Measurements from ENCODE around the gene TINCR. TPM values are rescaled to one million over a fixed set of nuclear protein-coding genes. Genes with fewer than 3 reads are reported as not detected.

The TINCR gene
- total RNA-seq, 1 experiment from 2014 or later: not detected

DNA sequence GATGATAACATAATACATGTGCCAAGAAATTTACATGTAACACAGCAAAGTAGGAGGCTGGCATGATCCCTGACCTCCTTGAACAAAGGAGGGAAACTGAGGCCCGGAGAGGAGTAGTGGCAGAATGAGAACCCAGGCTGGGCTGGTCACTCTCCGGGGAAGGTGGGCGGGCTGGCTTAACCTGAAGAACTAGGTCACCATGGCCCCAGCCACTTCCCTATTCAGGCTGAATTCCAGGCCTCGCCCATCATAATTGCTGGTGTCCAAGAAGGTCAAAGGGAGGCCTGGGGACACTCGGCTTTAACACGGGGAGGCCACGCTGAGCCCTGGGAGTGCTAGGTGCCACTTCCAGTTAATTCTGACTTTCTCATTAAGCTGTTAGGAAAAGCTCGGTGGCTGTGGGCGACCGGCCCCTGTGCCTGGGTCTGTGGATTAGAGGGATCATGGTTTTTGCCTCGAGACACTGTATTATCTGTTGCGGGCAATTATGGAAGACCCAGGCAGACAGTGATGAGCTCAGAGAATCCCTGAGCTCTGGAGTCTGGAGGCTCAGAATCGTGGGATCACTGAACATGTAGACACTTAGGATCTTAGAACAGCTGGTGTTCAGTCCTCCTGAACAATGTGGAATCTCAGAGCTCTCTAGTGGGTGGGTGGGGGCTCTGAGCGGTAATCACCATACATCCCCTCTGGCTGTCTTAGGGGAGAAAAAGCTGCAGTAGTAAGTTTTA lies 5.0 kb upstream of the TINCR start:
- H3K9me2 ChIP-seq (replicated peaks; ENCODE audit: insufficient read depth, low read length): no peaks in the 10 kb centered on the region

GRCh38 chr19:5571777-5572176 lies 4.0 kb upstream of the TINCR start:
- Histone ChIP-seq H2AFZ (ENCODE audit: low read length) (no peak overlapping the region), H3K4me3 (ENCODE audit: low read length) (no peak overlapping the region), H3K9me2 (replicated peaks; ENCODE audit: insufficient read depth, low read length) (no peaks in the 10 kb centered on the region), H3K4me2 (ENCODE audit: low read depth, low read length, poor library complexity, severe bottlenecking) (no peak overlapping the region), H3K27ac (ENCODE audit: low read length) (no peak overlapping the region), H3K4me1 (ENCODE audit: low read length) (no peaks in the 10 kb centered on the region), H3K9ac (ENCODE audit: low read length) (no peak overlapping the region), H3K9me3 (ENCODE audit: low read length) (no peaks in the 10 kb centered on the region; the same call in 1 of the 2 replicates), H3K27me3 (ENCODE audit: low read length) (no peaks in the 10 kb centered on the region), H3K79me2 (ENCODE audit: low read length) (no peaks in the 10 kb centered on the region), H3K36me3 (ENCODE audit: insufficient read depth, low read length) (no peaks in the 10 kb centered on the region), H4K20me1 (ENCODE audit: insufficient read depth, low read depth, low read length) (no peaks in the 10 kb centered on the region)
- no peak for DNase-seq

More for the DNA sequence above, 5.0 kb upstream of the TINCR start:
- no peak overlapping the region for H3K9ac ChIP-seq (ENCODE audit: low read length)
- H4K20me1 ChIP-seq (ENCODE audit: insufficient read depth, low read depth, low read length): no peaks in the 10 kb centered on the region
- no peak overlapping the region for H3K27ac ChIP-seq (ENCODE audit: low read length)
- H3K79me2 ChIP-seq (ENCODE audit: low read length): no peaks in the 10 kb centered on the region
- H3K27me3 ChIP-seq (ENCODE audit: low read length): no peaks in the 10 kb centered on the region
- no peak overlapping the region for H3K4me3 ChIP-seq (ENCODE audit: low read length)
- H3K4me2 ChIP-seq (ENCODE audit: low read depth, low read length, poor library complexity, severe bottlenecking): no peak overlapping the region
- DNase-seq: no peak
- no peaks in the 10 kb centered on the region; the same call in 1 of the 2 replicates for H3K9me3 ChIP-seq (ENCODE audit: low read length)
- H2AFZ ChIP-seq (ENCODE audit: low read length): no peak overlapping the region
- H3K4me1 ChIP-seq (ENCODE audit: low read length): no peaks in the 10 kb centered on the region
- H3K36me3 ChIP-seq (ENCODE audit: insufficient read depth, low read length): no peaks in the 10 kb centered on the region

GRCh38 chr19:5567970-5568407 lies 236 bp upstream of the TINCR start:
- Histone ChIP-seq H3K27ac (ENCODE audit: low read length) (no peak overlapping the region), H3K27me3 (ENCODE audit: low read length) (no peaks in the 10 kb centered on the region), H3K4me2 (ENCODE audit: low read depth, low read length, poor library complexity, severe bottlenecking) (no peak overlapping the region)

GRCh38 chr19:5564930-5565329 lies 2.8 kb downstream of the TINCR start:
- Histone ChIP-seq H2AFZ (ENCODE audit: low read length) (no peak overlapping the region), H3K9me3 (ENCODE audit: low read length) (peaks cover 6% of the 10 kb centered on the region), H3K79me2 (ENCODE audit: low read length) (no peaks in the 10 kb centered on the region), H3K4me3 (ENCODE audit: low read length) (no peak overlapping the region), H3K36me3 (ENCODE audit: insufficient read depth, low read length) (no peaks in the 10 kb centered on the region), H3K9me2 (replicated peaks; ENCODE audit: insufficient read depth, low read length) (no peaks in the 10 kb centered on the region), H3K4me2 (ENCODE audit: low read depth, low read length, poor library complexity, severe bottlenecking) (no peak overlapping the region), H3K4me1 (ENCODE audit: low read length) (no peaks in the 10 kb centered on the region), H3K27ac (ENCODE audit: low read length) (no peak overlapping the region), H3K27me3 (ENCODE audit: low read length) (no peaks in the 10 kb centered on the region), H4K20me1 (ENCODE audit: insufficient read depth, low read depth, low read length) (no peaks in the 10 kb centered on the region), H3K9ac (ENCODE audit: low read length) (no peak overlapping the region)
- peak; percentile 37 for DNase-seq

More at GRCh38 chr19:5567970-5568407, 236 bp upstream of the TINCR start:
- Histone ChIP-seq H3K9me2 (replicated peaks; ENCODE audit: insufficient read depth, low read length) (no peaks in the 10 kb centered on the region), H3K9ac (ENCODE audit: low read length) (no peak overlapping the region), H3K4me1 (ENCODE audit: low read length) (no peaks in the 10 kb centered on the region), H3K79me2 (ENCODE audit: low read length) (no peaks in the 10 kb centered on the region), H3K36me3 (ENCODE audit: insufficient read depth, low read length) (no peaks in the 10 kb centered on the region), H3K9me3 (ENCODE audit: low read length) (no peaks in the 10 kb centered on the region; the same call in 1 of the 2 replicates), H3K4me3 (ENCODE audit: low read length) (no peak overlapping the region), H4K20me1 (ENCODE audit: insufficient read depth, low read depth, low read length) (no peaks in the 10 kb centered on the region), H2AFZ (ENCODE audit: low read length) (no peak overlapping the region)
- peak; percentile 26 for DNase-seq

GRCh38 chr19:5563935-5564612 lies 3.7 kb downstream of the TINCR start:
- H3K4me1 ChIP-seq (ENCODE audit: low read length): no peaks in the 10 kb centered on the region
- H4K20me1 ChIP-seq (ENCODE audit: insufficient read depth, low read depth, low read length): no peaks in the 10 kb centered on the region
- no peaks in the 10 kb centered on the region for H3K9me2 ChIP-seq (replicated peaks; ENCODE audit: insufficient read depth, low read length)
- peaks cover 6% of the 10 kb centered on the region for H3K9me3 ChIP-seq (ENCODE audit: low read length)
- no peak overlapping the region for H3K4me2 ChIP-seq (ENCODE audit: low read depth, low read length, poor library complexity, severe bottlenecking)
- no peak overlapping the region for H3K4me3 ChIP-seq (ENCODE audit: low read length)
- no peaks in the 10 kb centered on the region for H3K36me3 ChIP-seq (ENCODE audit: insufficient read depth, low read length)
- DNase-seq: peak; percentile 39
- no peak overlapping the region for H3K9ac ChIP-seq (ENCODE audit: low read length)
- no peak overlapping the region for H3K27ac ChIP-seq (ENCODE audit: low read length)
- no peak overlapping the region for H2AFZ ChIP-seq (ENCODE audit: low read length)
- no peaks in the 10 kb centered on the region for H3K79me2 ChIP-seq (ENCODE audit: low read length)
- H3K27me3 ChIP-seq (ENCODE audit: low read length): no peaks in the 10 kb centered on the region

DNA sequence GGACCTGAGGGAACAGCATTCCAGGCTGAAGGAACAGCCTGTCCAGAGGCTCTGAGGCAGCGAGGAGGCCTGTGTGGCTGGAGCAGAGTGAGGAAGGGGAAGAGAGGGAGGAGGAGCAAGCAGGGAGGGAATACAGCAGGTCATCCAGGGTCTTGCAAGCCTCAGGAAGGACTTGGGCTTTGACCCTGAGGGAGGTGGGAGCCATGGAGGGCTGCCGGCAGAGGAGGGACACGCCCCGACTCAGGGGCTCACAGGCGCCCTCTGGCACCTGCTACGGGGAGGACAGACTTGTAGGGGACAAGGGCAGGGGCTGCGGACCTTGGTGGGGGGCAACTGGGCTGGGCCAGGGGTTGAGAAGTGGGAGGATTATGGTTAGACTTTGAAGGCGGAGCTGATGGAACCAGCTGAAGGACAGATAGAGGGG lies 4.7 kb downstream of the TINCR start:
- Histone ChIP-seq H3K4me2 (ENCODE audit: low read depth, low read length, poor library complexity, severe bottlenecking) (no peak overlapping the region), H3K9me2 (replicated peaks; ENCODE audit: insufficient read depth, low read length) (no peaks in the 10 kb centered on the region), H3K9ac (ENCODE audit: low read length) (no peak overlapping the region), H4K20me1 (ENCODE audit: insufficient read depth, low read depth, low read length) (no peaks in the 10 kb centered on the region), H3K9me3 (ENCODE audit: low read length) (peaks cover 6% of the 10 kb centered on the region), H3K4me1 (ENCODE audit: low read length) (no peaks in the 10 kb centered on the region), H2AFZ (ENCODE audit: low read length) (no peak overlapping the region), H3K79me2 (ENCODE audit: low read length) (no peaks in the 10 kb centered on the region), H3K4me3 (ENCODE audit: low read length) (no peak overlapping the region), H3K36me3 (ENCODE audit: insufficient read depth, low read length) (no peaks in the 10 kb centered on the region), H3K27ac (ENCODE audit: low read length) (no peak overlapping the region), H3K27me3 (ENCODE audit: low read length) (no peaks in the 10 kb centered on the region)
- DNase-seq: peak; percentile 28

GRCh38 chr19:5562280-5562679 lies 5.5 kb downstream of the TINCR start:
- Histone ChIP-seq H3K36me3 (ENCODE audit: insufficient read depth, low read length) (no peaks in the 10 kb centered on the region), H3K27ac (ENCODE audit: low read length) (no peak overlapping the region), H3K4me1 (ENCODE audit: low read length) (no peaks in the 10 kb centered on the region), H3K9me2 (replicated peaks; ENCODE audit: insufficient read depth, low read length) (no peaks in the 10 kb centered on the region), H3K27me3 (ENCODE audit: low read length) (no peaks in the 10 kb centered on the region), H3K9ac (ENCODE audit: low read length) (no peak overlapping the region), H4K20me1 (ENCODE audit: insufficient read depth, low read depth, low read length) (no peaks in the 10 kb centered on the region), H3K9me3 (ENCODE audit: low read length) (peaks cover 6% of the 10 kb centered on the region), H3K79me2 (ENCODE audit: low read length) (no peaks in the 10 kb centered on the region), H3K4me3 (ENCODE audit: low read length) (no peak overlapping the region), H3K4me2 (ENCODE audit: low read depth, low read length, poor library complexity, severe bottlenecking) (no peak overlapping the region), H2AFZ (ENCODE audit: low read length) (no peak overlapping the region)
- DNase-seq: no peak

DNA sequence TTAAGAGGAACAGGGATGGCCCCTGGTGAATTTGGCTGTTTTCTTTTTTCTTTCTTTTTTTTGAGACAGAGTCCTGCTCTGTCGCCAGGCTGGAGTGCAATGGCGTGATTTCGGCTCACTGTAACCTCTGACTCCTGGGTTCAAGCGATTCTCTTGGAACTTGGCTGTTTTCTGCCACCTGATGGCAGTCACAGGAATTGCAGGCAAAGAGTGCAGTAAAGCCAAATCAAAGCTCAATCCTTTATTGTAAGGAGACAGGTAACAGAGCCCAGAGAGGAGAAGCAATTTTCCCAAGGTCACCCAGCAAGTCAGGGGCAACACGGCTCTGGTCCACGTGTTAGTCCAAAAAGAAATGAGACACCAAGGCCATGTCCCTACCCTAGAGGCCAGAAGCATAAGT lies 6.2 kb downstream of the TINCR start:
- no peak overlapping the region for H3K4me2 ChIP-seq (ENCODE audit: low read depth, low read length, poor library complexity, severe bottlenecking)
- H3K9me3 ChIP-seq (ENCODE audit: low read length): peaks cover 6% of the 10 kb centered on the region
- peak; percentile 59 for DNase-seq
- no peaks in the 10 kb centered on the region for H3K79me2 ChIP-seq (ENCODE audit: low read length)
- H3K9ac ChIP-seq (ENCODE audit: low read length): no peak overlapping the region
- H3K4me3 ChIP-seq (ENCODE audit: low read length): no peak overlapping the region
- no peaks in the 10 kb centered on the region for H4K20me1 ChIP-seq (ENCODE audit: insufficient read depth, low read depth, low read length)
- no peaks in the 10 kb centered on the region for H3K9me2 ChIP-seq (replicated peaks; ENCODE audit: insufficient read depth, low read length)
- no peaks in the 10 kb centered on the region for H3K4me1 ChIP-seq (ENCODE audit: low read length)
- H3K27me3 ChIP-seq (ENCODE audit: low read length): no peaks in the 10 kb centered on the region
- no peak overlapping the region for H2AFZ ChIP-seq (ENCODE audit: low read length)
- no peak overlapping the region for H3K27ac ChIP-seq (ENCODE audit: low read length)
- H3K36me3 ChIP-seq (ENCODE audit: insufficient read depth, low read length): no peaks in the 10 kb centered on the region

Data from Karpas-422 (cell line).